Left forelimb (tissue), 1 donor: ENCODE data around the gene SNX9.
A peak's percentile ranks its signal among the peaks of the same experiment; 100 is the strongest.
"Not testable (repeated sequence)": the region's sequence is repeated elsewhere in the genome, so short reads cannot be mapped to it uniquely, and the experiment has no call there.

Experiments
- DNase-seq: peaks from one replicate; pipeline ENCODE4 v3.0.0-alpha.2; 2018; ENCODE audit warnings: low spot score

Gene SNX9

GRCh38 chr6:157823001-157823527 lies at the start of gene SNX9:
Gene SNX9 (plus strand): TSS chr6:157823246. CDS start chr6:157823435, 189 bp downstream.
- DNase-seq = peak; percentile 83

GRCh38 chr6:157773248-157773773 lies 49.7 kb upstream of the SNX9 start:
- DNase-seq = no peak

GRCh38 chr6:157774153-157775135 lies 48.6 kb upstream of the SNX9 start:
- no peak for DNase-seq

- no peak for DNase-seq
Measured at GRCh38 chr6:157775376-157775775, 47.7 kb upstream of the SNX9 start.

- no peak for DNase-seq
Measured at GRCh38 chr6:157777344-157777743, 45.7 kb upstream of the SNX9 start.

- DNase-seq = no peak
Measured at GRCh38 chr6:157778719-157779118, 44.3 kb upstream of the SNX9 start.

GRCh38 chr6:157779705-157780604 lies 43.1 kb upstream of the SNX9 start:
- no peak for DNase-seq

GRCh38 chr6:157785636-157786035 lies 37.4 kb upstream of the SNX9 start:
- no peak for DNase-seq

GRCh38 chr6:157786221-157786620 lies 36.8 kb upstream of the SNX9 start:
- DNase-seq = no peak

GRCh38 chr6:157787080-157787479 lies 36.0 kb upstream of the SNX9 start:
- no peak for DNase-seq

GRCh38 chr6:157788180-157788579 lies 34.9 kb upstream of the SNX9 start:
- DNase-seq = no peak

GRCh38 chr6:157789297-157789696 lies 33.7 kb upstream of the SNX9 start:
- DNase-seq = no peak

- DNase-seq = no peak
Measured at GRCh38 chr6:157789861-157790260, 33.2 kb upstream of the SNX9 start.

GRCh38 chr6:157790548-157791160 lies 32.4 kb upstream of the SNX9 start:
- DNase-seq = no peak

- no peak for DNase-seq
Measured at GRCh38 chr6:157791450-157791849, 31.6 kb upstream of the SNX9 start.

GRCh38 chr6:157792671-157793070 lies 30.4 kb upstream of the SNX9 start:
- no peak for DNase-seq

GRCh38 chr6:157794012-157794411 lies 29.0 kb upstream of the SNX9 start:
- not testable (repeated sequence) for DNase-seq

- DNase-seq = no peak
Measured at GRCh38 chr6:157795841-157796240, 27.2 kb upstream of the SNX9 start.

GRCh38 chr6:157798851-157799250 lies 24.2 kb upstream of the SNX9 start:
- no peak for DNase-seq

- not testable (repeated sequence) for DNase-seq
Measured at GRCh38 chr6:157799561-157799960, 23.5 kb upstream of the SNX9 start.

GRCh38 chr6:157800420-157801237 lies 22.4 kb upstream of the SNX9 start:
- no peak for DNase-seq
